T-helper 17 cell (primary cell): ENCODE data around the gene EXOC4. TPM values are rescaled to one million over a fixed set of nuclear protein-coding genes. Genes with fewer than 3 reads are reported as not detected.

Experiments
- ATAC-seq: fragments of 150-1000 bp; cut with Tn5 transposase; 2 replicates; pipeline ENCODE4 v1.10.0; 2021; ENCODE audit warnings: mild to moderate bottlenecking, moderate library complexity
- DNase-seq, 3 donors: peaks; one replicate each; pipeline versions ENCODE4 v3.0.0 to v3.0.0-alpha.2; 2020 to 2021
- H3K9me3 ChIP-seq: one replicate; pipeline ENCODE4 v1.7.0; 2013; ENCODE audit warnings: low read length, mild to moderate bottlenecking; ENCODE audit not compliant: control insufficient read depth, poor library complexity, severe bottlenecking
- H3K27ac Mint-ChIP-seq: one replicate; pipeline ENCODE4 v1.8.0; 2022; ENCODE audit warnings: mild to moderate bottlenecking, moderate library complexity, mixed read lengths
- H3K27me3 Mint-ChIP-seq: one replicate; pipeline ENCODE4 v1.8.0; 2022; ENCODE audit warnings: mixed read lengths
- H3K36me3 Mint-ChIP-seq: one replicate; pipeline ENCODE4 v1.8.0; 2022; ENCODE audit warnings: low read depth, mixed read lengths
- H3K4me1 Mint-ChIP-seq: one replicate; pipeline ENCODE4 v1.8.0; 2022; ENCODE audit warnings: mild to moderate bottlenecking, mixed read lengths
- H3K4me3 Mint-ChIP-seq: one replicate; pipeline ENCODE4 v1.8.0; 2022; ENCODE audit warnings: mild to moderate bottlenecking, moderate library complexity, mixed read lengths
- total RNA-seq, 4 donors: library from RNA in 2 of 4; stranded (reverse) in 2 of 4; gene quantifications; one replicate each; pipeline ENCODE4 v1.2.3 and lab custom pipeline; 2022 to 2026

The EXOC4 gene
- total RNA-seq, 2 donors from 2014 or later, result 88.8 to 96.6 TPM

DNA sequence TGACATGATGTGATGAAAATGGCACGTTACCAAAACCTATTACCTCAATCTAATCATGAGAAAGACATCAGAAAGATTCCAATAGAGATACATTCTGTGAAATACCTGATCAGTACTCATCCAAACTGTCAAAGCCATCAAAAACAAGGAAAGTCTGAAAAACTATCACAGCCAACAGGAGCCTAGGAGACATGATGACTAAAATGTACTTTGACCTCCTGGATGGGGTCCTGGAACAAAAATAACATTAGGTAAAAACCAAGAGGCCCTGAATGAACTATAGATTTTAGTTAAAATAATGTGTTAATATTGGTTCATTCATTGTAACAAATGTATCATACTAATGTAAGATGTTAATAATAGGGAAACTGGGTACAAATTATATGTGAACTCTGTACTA lies 760.4 kb downstream of the EXOC4 start:
- no peaks in the 10 kb centered on the region for H3K9me3 ChIP-seq
- Mint-ChIP-seq H3K36me3 (peaks cover 9% of the 10 kb centered on the region), H3K4me3 (no peak overlapping the region)

DNA sequence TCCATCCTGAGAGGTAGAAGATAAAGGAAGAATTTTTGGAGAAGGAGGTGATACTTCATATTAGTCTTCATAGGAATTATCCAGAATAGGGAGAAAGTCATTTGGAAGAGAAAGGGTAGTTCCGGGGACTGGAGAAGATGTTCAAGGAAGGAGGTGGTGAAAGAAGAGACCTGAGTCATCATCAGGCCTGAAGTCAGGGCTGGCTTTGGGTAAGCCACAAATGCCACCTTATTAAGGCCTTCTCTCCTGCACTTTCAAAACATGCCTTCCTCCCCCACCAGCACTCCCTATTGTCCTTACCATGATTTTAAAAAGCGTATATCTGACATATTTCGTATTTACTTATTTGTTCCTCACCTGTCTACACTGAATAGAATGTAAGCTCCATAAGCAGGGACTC lies 762.1 kb downstream of the EXOC4 start:
- H3K4me1 Mint-ChIP-seq, result peaks cover 7% of the 10 kb centered on the region
- no peaks in the 10 kb centered on the region for H3K9me3 ChIP-seq
- ATAC-seq (no peak), DNase-seq (no peak)
- H3K27me3 Mint-ChIP-seq, result no peaks in the 10 kb centered on the region
- peaks cover 2% of the 10 kb centered on the region for H3K36me3 Mint-ChIP-seq
- H3K27ac Mint-ChIP-seq, result no peak overlapping the region
- H3K4me3 Mint-ChIP-seq, result no peak overlapping the region

More for the DNA sequence above, 760.4 kb downstream of the EXOC4 start:
- DNase-seq, result no peak
- peaks cover 7% of the 10 kb centered on the region for H3K4me1 Mint-ChIP-seq
- ATAC-seq, result no peak
- H3K27me3 Mint-ChIP-seq, result no peaks in the 10 kb centered on the region
- no peak overlapping the region for H3K27ac Mint-ChIP-seq

- H3K27ac Mint-ChIP-seq, result no peak overlapping the region
- no peaks in the 10 kb centered on the region for H3K9me3 ChIP-seq
- no peak for ATAC-seq
- H3K4me1 Mint-ChIP-seq, result peaks cover 7% of the 10 kb centered on the region
- H3K36me3 Mint-ChIP-seq, result peaks cover 2% of the 10 kb centered on the region
- H3K4me3 Mint-ChIP-seq, result no peak overlapping the region
- H3K27me3 Mint-ChIP-seq, result no peaks in the 10 kb centered on the region
- no peak for DNase-seq
Measured at GRCh38 chr7:134016223-134016941, 763.5 kb downstream of the EXOC4 start.

- no peak overlapping the region for H3K27ac Mint-ChIP-seq
- H3K36me3 Mint-ChIP-seq, result peaks cover 2% of the 10 kb centered on the region
- H3K4me3 Mint-ChIP-seq, result no peak overlapping the region
- H3K9me3 ChIP-seq, result no peaks in the 10 kb centered on the region
- no peak for DNase-seq
- H3K4me1 Mint-ChIP-seq, result peaks cover 7% of the 10 kb centered on the region
- H3K27me3 Mint-ChIP-seq, result no peaks in the 10 kb centered on the region
- no peak for ATAC-seq
Measured at GRCh38 chr7:134016942-134017303, 764.0 kb downstream of the EXOC4 start.

- Mint-ChIP-seq H3K27ac (no peak overlapping the region), H3K4me1 (peaks cover 7% of the 10 kb centered on the region), H3K27me3 (no peaks in the 10 kb centered on the region), H3K36me3 (no peaks in the 10 kb centered on the region), H3K4me3 (no peak overlapping the region)
- DNase-seq (no peak), ATAC-seq (no peak)
- no peaks in the 10 kb centered on the region for H3K9me3 ChIP-seq
Measured at GRCh38 chr7:134018306-134018705, 765.4 kb downstream of the EXOC4 start.

GRCh38 chr7:134019251-134019650 lies 766.4 kb downstream of the EXOC4 start:
- no peaks in the 10 kb centered on the region for H3K36me3 Mint-ChIP-seq
- no peak for ATAC-seq
- peaks cover 7% of the 10 kb centered on the region for H3K4me1 Mint-ChIP-seq
- DNase-seq, result no peak
- no peak overlapping the region for H3K4me3 Mint-ChIP-seq
- H3K27me3 Mint-ChIP-seq, result no peaks in the 10 kb centered on the region
- H3K27ac Mint-ChIP-seq, result no peak overlapping the region
- H3K9me3 ChIP-seq, result no peaks in the 10 kb centered on the region

GRCh38 chr7:134021836-134022235 lies 769.0 kb downstream of the EXOC4 start:
- H3K9me3 ChIP-seq, result no peaks in the 10 kb centered on the region
- H3K4me3 Mint-ChIP-seq, result no peak overlapping the region
- no peak overlapping the region for H3K27ac Mint-ChIP-seq
- H3K36me3 Mint-ChIP-seq, result no peaks in the 10 kb centered on the region
- no peak for ATAC-seq
- no peaks in the 10 kb centered on the region for H3K4me1 Mint-ChIP-seq
- H3K27me3 Mint-ChIP-seq, result no peaks in the 10 kb centered on the region
- no peak for DNase-seq

GRCh38 chr7:134022286-134022911 lies 769.5 kb downstream of the EXOC4 start:
- ATAC-seq, result no peak
- H3K4me3 Mint-ChIP-seq, result no peak overlapping the region
- H3K27me3 Mint-ChIP-seq, result no peaks in the 10 kb centered on the region
- H3K36me3 Mint-ChIP-seq, result no peaks in the 10 kb centered on the region
- H3K9me3 ChIP-seq, result no peaks in the 10 kb centered on the region
- DNase-seq, result no peak
- H3K27ac Mint-ChIP-seq, result no peak overlapping the region
- H3K4me1 Mint-ChIP-seq, result no peaks in the 10 kb centered on the region

GRCh38 chr7:134024739-134025138 lies 771.9 kb downstream of the EXOC4 start:
- Mint-ChIP-seq H3K36me3 (no peaks in the 10 kb centered on the region), H3K4me1 (no peaks in the 10 kb centered on the region), H3K27me3 (no peaks in the 10 kb centered on the region), H3K4me3 (no peak overlapping the region), H3K27ac (no peak overlapping the region)
- H3K9me3 ChIP-seq, result no peaks in the 10 kb centered on the region
- no peak for DNase-seq
- ATAC-seq, result no peak

DNA sequence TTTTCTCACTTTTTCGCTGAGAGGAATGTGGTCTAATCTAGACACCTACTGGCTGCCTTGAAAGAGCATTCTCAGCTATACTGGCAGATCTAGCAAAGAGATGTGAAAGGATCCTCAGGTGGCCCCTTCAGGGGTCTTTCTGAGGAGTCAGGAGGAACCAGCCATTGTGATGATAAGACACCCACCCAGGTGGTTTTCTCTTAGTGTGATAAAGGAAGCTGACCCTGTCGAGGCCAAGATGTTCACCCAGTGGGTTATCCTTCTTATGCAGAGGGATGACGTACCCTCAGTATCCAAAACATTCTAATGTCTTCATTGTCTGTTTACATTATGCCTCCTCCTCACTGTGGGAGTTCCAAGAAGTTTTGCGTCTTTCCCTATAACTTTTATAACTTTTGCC lies 776.0 kb downstream of the EXOC4 start:
- peaks cover 4% of the 10 kb centered on the region for H3K4me1 Mint-ChIP-seq
- no peak overlapping the region for H3K4me3 Mint-ChIP-seq
- H3K27ac Mint-ChIP-seq, result no peak overlapping the region
- H3K27me3 Mint-ChIP-seq, result no peaks in the 10 kb centered on the region
- H3K36me3 Mint-ChIP-seq, result no peaks in the 10 kb centered on the region
- DNase-seq (no peak), ATAC-seq (no peak)
- no peaks in the 10 kb centered on the region for H3K9me3 ChIP-seq

- Mint-ChIP-seq H3K36me3 (no peaks in the 10 kb centered on the region), H3K27me3 (no peaks in the 10 kb centered on the region), H3K4me1 (peaks cover 4% of the 10 kb centered on the region), H3K27ac (no peak overlapping the region), H3K4me3 (no peak overlapping the region)
- DNase-seq (no peak), ATAC-seq (no peak)
- no peaks in the 10 kb centered on the region for H3K9me3 ChIP-seq
Measured at GRCh38 chr7:134029743-134030142, 776.9 kb downstream of the EXOC4 start.

DNA sequence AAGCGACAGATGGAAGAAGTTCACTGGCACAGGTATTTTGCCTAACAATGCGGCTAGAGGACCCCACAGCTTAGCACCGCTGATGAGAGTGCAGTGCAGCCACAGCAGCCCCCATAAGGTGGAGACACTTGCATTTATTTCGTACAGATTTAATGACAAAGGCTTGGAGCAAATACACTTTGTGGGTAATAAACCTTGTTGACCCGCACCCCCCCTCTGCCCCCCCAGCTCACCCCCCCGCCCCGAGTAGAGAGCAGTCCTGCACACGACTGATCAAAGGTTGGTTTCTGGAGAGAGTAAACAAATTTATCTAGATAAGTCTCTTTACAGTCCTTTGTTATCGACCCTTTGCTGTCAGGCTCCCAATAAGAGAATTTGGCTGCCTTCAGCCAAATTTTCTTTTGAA lies 777.6 kb downstream of the EXOC4 start:
- Mint-ChIP-seq H3K36me3 (no peaks in the 10 kb centered on the region), H3K27ac (peak overlapping the region; percentile 8)

DNA sequence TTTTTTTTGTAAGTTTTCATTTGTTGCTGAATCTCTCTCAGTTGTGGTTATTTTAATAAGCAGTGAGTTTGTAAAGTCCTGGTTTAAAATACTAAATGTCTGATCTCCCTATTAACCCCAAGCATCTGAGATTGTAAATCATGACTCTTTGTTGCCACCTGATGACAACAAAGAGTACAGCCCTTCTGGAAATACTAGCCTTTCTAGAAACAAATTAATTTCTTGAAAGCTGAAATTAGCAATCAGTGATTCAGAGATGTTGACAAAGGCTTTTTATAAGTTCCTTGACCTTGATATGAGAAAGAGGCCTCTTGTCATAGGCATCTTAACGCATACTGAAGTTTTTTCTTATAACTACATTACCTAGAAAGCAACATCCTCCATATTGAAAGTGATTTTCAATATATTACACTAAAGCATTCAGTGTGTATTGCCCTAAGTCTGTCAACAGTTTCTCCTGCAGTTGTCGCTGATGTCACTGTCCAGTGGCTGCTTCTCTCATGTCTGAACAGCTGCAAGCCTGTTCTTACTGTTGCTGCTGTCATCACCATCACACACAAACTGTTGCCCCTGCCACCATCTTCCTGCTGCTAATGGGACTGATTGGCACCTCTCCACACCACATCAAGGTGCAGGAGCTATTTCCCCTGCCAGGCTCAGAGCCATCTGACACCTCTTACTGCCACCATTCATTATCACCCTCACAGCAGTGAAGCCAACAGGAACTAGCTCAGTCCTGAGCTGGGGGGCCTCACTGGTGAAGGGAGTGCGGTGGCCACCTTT lies 779.1 kb downstream of the EXOC4 start:
- DNase-seq, result no peak
- H3K4me1 Mint-ChIP-seq, result peaks cover 4% of the 10 kb centered on the region
- H3K27me3 Mint-ChIP-seq, result no peaks in the 10 kb centered on the region
- H3K4me3 Mint-ChIP-seq, result no peak overlapping the region
- no peaks in the 10 kb centered on the region for H3K36me3 Mint-ChIP-seq
- ATAC-seq, result no peak
- no peaks in the 10 kb centered on the region for H3K9me3 ChIP-seq
- peak overlapping the region; percentile 19 for H3K27ac Mint-ChIP-seq

More for the DNA sequence above, 777.6 kb downstream of the EXOC4 start:
- ATAC-seq, result no peak
- H3K4me1 Mint-ChIP-seq, result peaks cover 4% of the 10 kb centered on the region
- H3K27me3 Mint-ChIP-seq, result no peaks in the 10 kb centered on the region
- H3K9me3 ChIP-seq, result no peaks in the 10 kb centered on the region
- no peak for DNase-seq
- H3K4me3 Mint-ChIP-seq, result no peak overlapping the region
